PFSK-1 (cell line): ENCODE measurements around the gene KIF7.

ENCODE experiments used
- FOXP2 ChIP-seq: optimal IDR thresholded peaks from 2 replicates; pipeline ENCODE3; 2011; ENCODE audit warnings: borderline replicate concordance, control low read depth, inconsistent platforms; ENCODE audit not compliant: insufficient read depth; ENCODE audit errors: extremely low read length, extremely low read depth
- POLR2AphosphoS5 ChIP-seq: IDR thresholded peaks from 2 replicates; pipeline ENCODE4 v1.6.1; 2012; ENCODE audit warnings: low read depth, mild to moderate bottlenecking, control low read depth, low read length, moderate library complexity
- SIN3A ChIP-seq: IDR thresholded peaks from 2 replicates; pipeline ENCODE4 v1.6.1; 2012; ENCODE audit warnings: mild to moderate bottlenecking, low read length, moderate library complexity, borderline replicate concordance; ENCODE audit not compliant: insufficient read depth
- TAF1 ChIP-seq: IDR thresholded peaks from 2 replicates; pipeline ENCODE4 v1.6.1; 2012; ENCODE audit warnings: low read length, control low read depth, borderline replicate concordance; ENCODE audit not compliant: insufficient read depth
- TF ChIP-seq, protein P1 (sequence below), 2 experiments: IDR thresholded peaks; 2 replicates each; pipeline versions ENCODE4 v1.6.1 to v1.8.0; 2011 to 2012; ENCODE audit warnings: low read depth in 2 of 2, low read length in 2 of 2, control low read depth in 1 of 2, inconsistent platforms in 1 of 2, mild to moderate bottlenecking in 1 of 2, moderate library complexity in 1 of 2; ENCODE audit not compliant: insufficient read depth in 1 of 2

Gene KIF7

DNA sequence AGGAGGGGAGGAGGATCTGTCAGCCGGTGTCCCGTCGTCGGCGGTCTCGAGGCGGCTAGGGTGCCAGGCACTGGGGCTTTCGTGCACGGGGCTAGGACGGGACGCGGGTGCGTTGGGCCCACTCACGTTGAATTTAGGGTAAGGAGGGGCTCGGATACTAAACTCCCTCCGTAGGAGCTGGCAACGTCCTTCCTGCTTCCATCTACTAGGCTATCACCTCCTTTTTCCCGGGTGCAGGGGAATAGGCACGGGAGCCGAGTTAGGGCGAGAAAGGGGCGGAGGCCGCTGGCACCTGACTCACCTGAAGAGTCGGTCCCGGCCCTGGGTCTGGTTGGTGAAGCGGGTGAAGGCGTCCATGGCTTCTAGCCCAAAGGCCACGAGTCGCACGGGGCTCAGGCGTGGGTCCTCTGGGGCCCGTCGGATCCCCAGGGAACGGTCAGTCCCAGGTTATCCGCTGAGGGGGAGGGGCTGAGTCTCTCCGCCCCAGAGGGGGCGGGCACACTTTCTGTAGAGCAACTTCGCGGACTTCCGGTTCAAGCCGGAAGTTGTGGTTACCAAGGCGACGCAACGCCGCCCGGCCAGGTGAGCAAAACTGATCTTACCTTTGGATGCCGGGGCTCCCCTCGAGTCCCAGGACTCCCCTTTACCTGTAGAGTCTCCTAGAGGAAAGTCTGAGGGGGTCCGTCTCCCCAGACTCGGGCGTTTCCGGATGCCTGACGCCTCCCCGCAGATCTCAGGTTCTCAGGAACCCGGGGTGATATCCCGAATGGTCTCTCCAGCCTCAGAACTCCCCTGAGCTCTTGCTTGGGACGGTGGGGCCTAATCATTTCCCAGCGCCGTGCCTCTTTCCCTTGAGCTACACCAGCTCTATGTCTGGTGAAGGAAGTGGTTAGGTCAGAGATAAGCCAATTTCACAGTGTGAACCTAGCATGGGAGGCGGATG is 35.3 kb upstream of the KIF7 start, which contains the start of the genes PEX11A and WDR93:
PEX11A (minus strand) TSS at position 479 of the 943 bp plus-strand sequence; CDS start at position 357, 122 bp downstream.
WDR93 (plus strand) TSS at position 536 of the 943 bp plus-strand sequence. CDS start 10,936 bp downstream, outside the sequence.
- TF ChIP-seq TAF1, result no peak
- TF ChIP-seq POLR2AphosphoS5, result no peak
- no peak for TF ChIP-seq FOXP2
- no peak for TF ChIP-seq SIN3A
- TF ChIP-seq, protein P1, sequence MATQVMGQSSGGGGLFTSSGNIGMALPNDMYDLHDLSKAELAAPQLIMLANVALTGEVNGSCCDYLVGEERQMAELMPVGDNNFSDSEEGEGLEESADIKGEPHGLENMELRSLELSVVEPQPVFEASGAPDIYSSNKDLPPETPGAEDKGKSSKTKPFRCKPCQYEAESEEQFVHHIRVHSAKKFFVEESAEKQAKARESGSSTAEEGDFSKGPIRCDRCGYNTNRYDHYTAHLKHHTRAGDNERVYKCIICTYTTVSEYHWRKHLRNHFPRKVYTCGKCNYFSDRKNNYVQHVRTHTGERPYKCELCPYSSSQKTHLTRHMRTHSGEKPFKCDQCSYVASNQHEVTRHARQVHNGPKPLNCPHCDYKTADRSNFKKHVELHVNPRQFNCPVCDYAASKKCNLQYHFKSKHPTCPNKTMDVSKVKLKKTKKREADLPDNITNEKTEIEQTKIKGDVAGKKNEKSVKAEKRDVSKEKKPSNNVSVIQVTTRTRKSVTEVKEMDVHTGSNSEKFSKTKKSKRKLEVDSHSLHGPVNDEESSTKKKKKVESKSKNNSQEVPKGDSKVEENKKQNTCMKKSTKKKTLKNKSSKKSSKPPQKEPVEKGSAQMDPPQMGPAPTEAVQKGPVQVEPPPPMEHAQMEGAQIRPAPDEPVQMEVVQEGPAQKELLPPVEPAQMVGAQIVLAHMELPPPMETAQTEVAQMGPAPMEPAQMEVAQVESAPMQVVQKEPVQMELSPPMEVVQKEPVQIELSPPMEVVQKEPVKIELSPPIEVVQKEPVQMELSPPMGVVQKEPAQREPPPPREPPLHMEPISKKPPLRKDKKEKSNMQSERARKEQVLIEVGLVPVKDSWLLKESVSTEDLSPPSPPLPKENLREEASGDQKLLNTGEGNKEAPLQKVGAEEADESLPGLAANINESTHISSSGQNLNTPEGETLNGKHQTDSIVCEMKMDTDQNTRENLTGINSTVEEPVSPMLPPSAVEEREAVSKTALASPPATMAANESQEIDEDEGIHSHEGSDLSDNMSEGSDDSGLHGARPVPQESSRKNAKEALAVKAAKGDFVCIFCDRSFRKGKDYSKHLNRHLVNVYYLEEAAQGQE (IDR thresholded peaks at IDR 0.05; ENCODE audit: insufficient read depth in 1 of 2, low read depth in 2 of 2, low read length in 2 of 2), result no peak

DNA sequence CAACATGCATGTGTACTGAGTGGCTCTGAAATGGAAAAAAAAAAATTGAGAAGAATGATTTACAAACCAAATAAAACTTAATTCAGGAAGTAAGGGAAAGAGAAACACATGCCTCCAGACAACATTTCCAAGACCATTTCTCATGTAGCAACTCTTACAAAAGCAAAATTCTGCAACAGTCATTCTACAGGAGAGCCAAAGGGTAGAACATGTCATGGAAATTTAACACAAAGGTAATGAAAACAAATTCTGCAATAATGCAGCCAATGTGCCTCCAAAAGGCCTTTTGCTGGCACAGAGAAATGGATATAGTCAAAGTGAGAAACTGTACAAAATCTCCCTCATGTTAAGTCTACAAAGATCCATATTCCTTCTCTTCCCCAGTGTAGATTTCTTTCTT is 31.3 kb upstream of the KIF7 start:
- TF ChIP-seq, protein P1 (IDR thresholded peaks at IDR 0.05; ENCODE audit: insufficient read depth in 1 of 2, low read depth in 2 of 2, low read length in 2 of 2), result no peak
- TF ChIP-seq FOXP2 (no peak), TAF1 (no peak), POLR2AphosphoS5 (no peak), SIN3A (no peak)

DNA sequence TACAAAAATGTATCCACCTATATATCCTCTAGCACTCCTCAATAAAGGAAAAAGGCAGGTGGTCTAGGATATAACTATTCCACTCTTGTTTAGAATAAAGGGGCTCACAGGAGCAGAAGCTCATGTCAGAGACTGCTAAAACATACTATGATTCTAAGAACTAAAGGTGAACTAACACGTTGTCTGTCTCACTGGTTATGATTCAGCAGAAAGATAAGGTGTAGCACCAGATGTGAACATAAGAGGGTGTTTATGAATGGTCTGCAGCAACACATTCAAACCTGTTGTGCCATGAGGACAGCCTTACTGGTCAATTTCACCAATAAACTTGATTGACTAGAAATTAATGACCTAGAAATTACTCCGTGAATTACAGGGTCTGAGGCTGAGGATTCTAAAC is 30.7 kb upstream of the KIF7 start:
- no peak for TF ChIP-seq POLR2AphosphoS5
- TF ChIP-seq SIN3A, result no peak
- TF ChIP-seq, protein P1 (IDR thresholded peaks at IDR 0.05; ENCODE audit: insufficient read depth in 1 of 2, low read depth in 2 of 2, low read length in 2 of 2), result no peak
- no peak for TF ChIP-seq TAF1
- no peak for TF ChIP-seq FOXP2

DNA sequence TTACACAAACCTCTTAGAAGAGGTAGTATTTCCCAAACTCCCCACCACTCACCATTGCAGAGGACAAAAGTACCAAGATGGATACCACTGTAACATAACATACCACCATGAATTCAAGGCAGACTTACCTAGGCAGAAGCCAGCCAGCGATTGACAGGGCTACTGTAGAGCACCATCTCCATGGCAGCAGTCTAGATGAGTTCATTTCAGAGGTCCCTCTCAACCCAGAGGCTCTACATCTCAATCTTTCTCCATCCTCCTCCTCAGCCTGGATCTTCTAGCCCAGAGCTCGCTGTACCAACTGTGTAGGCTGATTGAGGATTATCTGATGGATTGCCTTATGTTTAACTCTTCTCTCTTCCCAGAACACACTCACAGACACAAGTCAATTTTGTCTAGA is 25.9 kb upstream of the KIF7 start:
- TF ChIP-seq, protein P1 (IDR thresholded peaks at IDR 0.05; ENCODE audit: insufficient read depth in 1 of 2, low read depth in 2 of 2, low read length in 2 of 2), result no peak
- TF ChIP-seq FOXP2 (no peak), POLR2AphosphoS5 (no peak), SIN3A (no peak), TAF1 (no peak)
